Neuronal stem cell (in vitro differentiated cells): ENCODE measurements around the gene BCL11B.

Source experiments
- DNase-seq: peaks from one replicate; pipeline ENCODE4 v3.0.0-alpha.2; 2013; ENCODE audit warnings: low spot score
- H2AFZ ChIP-seq: one replicate; pipeline ENCODE4 v1.6.1; 2013; ENCODE audit warnings: mild to moderate bottlenecking, low read length, inconsistent platforms
- H2AK5ac ChIP-seq: 2 replicates; pipeline ENCODE4 v1.6.1; 2013; ENCODE audit warnings: low read depth, mild to moderate bottlenecking, inconsistent platforms, low read length, moderate library complexity, mixed read lengths
- H2BK120ac ChIP-seq: 2 replicates; pipeline ENCODE4 v1.6.1; 2013; ENCODE audit warnings: low read depth, mild to moderate bottlenecking, inconsistent platforms, low read length, moderate library complexity, mixed read lengths
- H2BK12ac ChIP-seq: one replicate; pipeline ENCODE4 v1.6.1; 2013; ENCODE audit warnings: low read length, inconsistent platforms
- H2BK15ac ChIP-seq: 2 replicates; pipeline ENCODE4 v1.6.1; 2013; ENCODE audit warnings: mild to moderate bottlenecking, low read length, inconsistent platforms, mixed read lengths
- H2BK5ac ChIP-seq: one replicate; pipeline ENCODE4 v1.6.1; 2013; ENCODE audit warnings: inconsistent platforms, mild to moderate bottlenecking, low read length, moderate library complexity
- H3K14ac ChIP-seq: one replicate; pipeline ENCODE4 v1.6.1; 2013; ENCODE audit warnings: low read length, inconsistent platforms
- H3K18ac ChIP-seq: 2 replicates; pipeline ENCODE4 v1.6.1; 2013; ENCODE audit warnings: low read length, inconsistent platforms
- H3K23ac ChIP-seq: 2 replicates; pipeline ENCODE4 v1.6.1; 2013; ENCODE audit warnings: low read depth, mild to moderate bottlenecking, mixed read lengths, low read length, inconsistent platforms; ENCODE audit not compliant: poor library complexity
- H3K27ac ChIP-seq: replicated peaks from 3 replicates; pipeline ENCODE4 v1.5.1; 2013; ENCODE audit warnings: low read length, inconsistent platforms
- H3K27me3 ChIP-seq, 3 experiments: 2 replicates each; pipeline ENCODE4 v1.6.1; 2013; ENCODE audit warnings: low read length in 3 of 3, mild to moderate bottlenecking in 2 of 3, inconsistent platforms in 1 of 3, low read depth in 1 of 3, mixed read lengths in 1 of 3, moderate library complexity in 1 of 3; ENCODE audit not compliant: control insufficient read depth in 3 of 3, insufficient read depth in 3 of 3
- H3K36me3 ChIP-seq, 2 donors: replicated peaks in 1 of 2; 2 replicates each; pipeline ENCODE4 v1.6.1; 2013; ENCODE audit warnings: low read length in 2 of 2; ENCODE audit not compliant: control insufficient read depth in 2 of 2, insufficient read depth in 2 of 2
- H3K4ac ChIP-seq: 2 replicates; pipeline ENCODE4 v1.6.1; 2013; ENCODE audit warnings: inconsistent platforms, mild to moderate bottlenecking, low read length, moderate library complexity
- H3K4me1 ChIP-seq, 2 donors: 1 replicate in 1 of 2; 2 replicates in 1 of 2; pipeline ENCODE4 v1.6.1; 2013; ENCODE audit warnings: low read length in 2 of 2, low read depth in 1 of 2; ENCODE audit not compliant: control insufficient read depth in 2 of 2, insufficient read depth in 1 of 2
- H3K4me2 ChIP-seq: one replicate; pipeline ENCODE4 v1.6.1; 2013; ENCODE audit warnings: mild to moderate bottlenecking, low read length, inconsistent platforms; ENCODE audit not compliant: insufficient read depth, poor library complexity, severe bottlenecking
- H3K4me3 ChIP-seq, 2 donors: 2 replicates each; pipeline ENCODE4 v1.5.1; 2013; ENCODE audit warnings: low read length in 2 of 2, mild to moderate bottlenecking in 2 of 2, inconsistent platforms in 1 of 2, moderate library complexity in 1 of 2
- H3K79me1 ChIP-seq: one replicate; pipeline ENCODE4 v1.6.1; 2013; ENCODE audit warnings: low read depth, mild to moderate bottlenecking, inconsistent platforms, low read length, moderate library complexity
- H3K9ac ChIP-seq: one replicate; pipeline ENCODE4 v1.6.1; 2013; ENCODE audit warnings: mild to moderate bottlenecking, low read depth, low read length, inconsistent platforms; ENCODE audit not compliant: poor library complexity
- H3K9me3 ChIP-seq, 2 donors: replicated peaks in 1 of 2; 2 replicates each; pipeline versions ENCODE3 to v1.6.1; 2013; ENCODE audit warnings: low read length in 2 of 2, mild to moderate bottlenecking in 2 of 2, inconsistent platforms in 1 of 2, low read depth in 1 of 2, mixed read lengths in 1 of 2, moderate library complexity in 1 of 2; ENCODE audit not compliant: control insufficient read depth in 2 of 2, insufficient read depth in 1 of 2
- H4K8ac ChIP-seq: one replicate; pipeline ENCODE4 v1.6.1; 2013; ENCODE audit warnings: low read depth, mild to moderate bottlenecking, inconsistent platforms, low read length, moderate library complexity
- H4K91ac ChIP-seq: one replicate; pipeline ENCODE4 v1.6.1; 2013; ENCODE audit warnings: low read length, low read depth, mild to moderate bottlenecking, inconsistent platforms; ENCODE audit not compliant: poor library complexity
- WGBS, 2 donors: extraction: QIAGEN DNeasy Blood & Tissue Kit; methylation state at CpG; one replicate each; pipeline ENCODE4 v1.1.7; 2013; ENCODE audit warnings: missing lambda C conversion rate in 2 of 2, mixed read lengths in 1 of 2; ENCODE audit not compliant: insufficient read length in 2 of 2, insufficient replicate concordance in 1 of 2; ENCODE audit errors: extremely low coverage in 2 of 2; 5-methylcytosine and 5-hydroxymethylcytosine counted together

The BCL11B gene

GRCh38 chr14:99255621-99256482 is 16.1 kb downstream of the BCL11B start:
- no peak overlapping the region for H4K8ac ChIP-seq
- no peak overlapping the region for H4K91ac ChIP-seq
- H3K79me1 ChIP-seq: no peaks in the 10 kb centered on the region
- peaks cover 0 to 92% (median 2%) of the 10 kb centered on the region in 3 experiments for H3K27me3 ChIP-seq
- no peak overlapping the region for H2AK5ac ChIP-seq
- H2BK12ac ChIP-seq: no peak overlapping the region
- no peak overlapping the region for H3K14ac ChIP-seq
- H3K36me3 ChIP-seq: no peaks in the 10 kb centered on the region
- H2AFZ ChIP-seq: no peak overlapping the region
- no peaks in the 10 kb centered on the region for H3K9me3 ChIP-seq
- no peak overlapping the region for H3K23ac ChIP-seq
- H3K4me2 ChIP-seq: no peak overlapping the region
- no peak for DNase-seq
- H3K4me3 ChIP-seq: peak overlapping the region in 1 of 2 donors; percentile 8
- H3K9ac ChIP-seq: no peak overlapping the region
- no peak overlapping the region for H2BK120ac ChIP-seq
- H2BK5ac ChIP-seq: no peak overlapping the region
- no CpG with 5 or more reads among the region's 19 CpGs for WGBS, 2 donors
- no peak overlapping the region for H2BK15ac ChIP-seq
- peaks cover 0 to 1% of the 10 kb centered on the region in 2 donors for H3K4me1 ChIP-seq
- no peak overlapping the region for H3K27ac ChIP-seq
- H3K18ac ChIP-seq: no peak overlapping the region
- H3K4ac ChIP-seq: no peak overlapping the region

GRCh38 chr14:99254328-99255009 is 17.5 kb downstream of the BCL11B start:
- Histone ChIP-seq H4K8ac (no peak overlapping the region), H3K18ac (peak overlapping the region; percentile 7), H2BK15ac (peak overlapping the region; percentile 62), H2AFZ (no peak overlapping the region), H2BK120ac (no peak overlapping the region), H3K79me1 (no peaks in the 10 kb centered on the region), H4K91ac (no peak overlapping the region), H2BK5ac (no peak overlapping the region), H3K23ac (no peak overlapping the region), H3K4me3 (no peak overlapping the region), H3K9ac (no peak overlapping the region), H2BK12ac (no peak overlapping the region), H3K27me3 (peaks cover 0 to 81% (median 2%) of the 10 kb centered on the region in 3 experiments), H3K4me2 (no peak overlapping the region), H3K27ac (no peak overlapping the region), H3K36me3 (no peaks in the 10 kb centered on the region), H3K4me1 (peaks cover 0 to 1% of the 10 kb centered on the region in 2 donors), H3K9me3 (no peaks in the 10 kb centered on the region), H2AK5ac (no peak overlapping the region), H3K4ac (no peak overlapping the region), H3K14ac (no peak overlapping the region)
- no peak for DNase-seq
- no CpG with 5 or more reads among the region's 16 CpGs for WGBS, 2 donors

- H2BK5ac ChIP-seq: no peak overlapping the region
- H4K91ac ChIP-seq: no peak overlapping the region
- H3K4me2 ChIP-seq: no peak overlapping the region
- H2AK5ac ChIP-seq: peak overlapping the region; percentile 49
- no peak overlapping the region for H2BK15ac ChIP-seq
- no peak overlapping the region for H3K4me3 ChIP-seq
- H3K4ac ChIP-seq: no peak overlapping the region
- no peak overlapping the region for H3K9ac ChIP-seq
- H3K18ac ChIP-seq: peak overlapping the region; percentile 75
- no peak overlapping the region for H3K27ac ChIP-seq
- H3K4me1 ChIP-seq: peaks cover 0 to 1% of the 10 kb centered on the region in 2 donors
- H3K14ac ChIP-seq: no peak overlapping the region
- H3K9me3 ChIP-seq: no peaks in the 10 kb centered on the region
- H2BK120ac ChIP-seq: no peak overlapping the region
- no peak for DNase-seq
- no peaks in the 10 kb centered on the region for H3K79me1 ChIP-seq
- H2BK12ac ChIP-seq: no peak overlapping the region
- no peaks in the 10 kb centered on the region for H3K36me3 ChIP-seq
- no peak overlapping the region for H3K23ac ChIP-seq
- H2AFZ ChIP-seq: no peak overlapping the region
- H4K8ac ChIP-seq: no peak overlapping the region
- no CpG with 5 or more reads among the region's 7 CpGs for WGBS, 2 donors
- H3K27me3 ChIP-seq: peaks cover 0 to 77% (median 1%) of the 10 kb centered on the region in 3 experiments
Measured at GRCh38 chr14:99253890-99254289, 18.1 kb downstream of the BCL11B start.
